Thoracic aorta endothelial cell (primary cell): ENCODE results near the gene FSIP2. TPM values are rescaled to one million over a fixed set of nuclear protein-coding genes. Genes with fewer than 3 reads are reported as not detected.

ENCODE experiments used
- total RNA-seq: library from RNA; depleted of rRNA; stranded (reverse); fragments of >200 nt; gene quantifications from 2 replicates; pipeline ENCODE4 v1.2.3, GENCODE V29; 2012

The FSIP2 gene
- 0.27 and 0.43 TPM in 2 replicates for total RNA-seq

GRCh38 chr2:185738679-185739472, at the start of gene FSIP2:
FSIP2 (plus strand) TSS chr2:185738804; CDS start chr2:185738895, 91 bp downstream.

